ENCODE measurements around the gene ADAMTSL5.
A peak's percentile ranks its signal among the peaks of the same experiment; 100 is the strongest.

ADAMTSL5 gene

GRCh38 chr19:1512671-1513498 is at the start of gene ADAMTSL5:
ADAMTSL5 (minus strand) TSS chr19:1513019; CDS start chr19:1510943, 2,076 bp downstream.
- TF ChIP-seq EZH2phosphoT487 (IDR thresholded peaks at IDR 0.05; ENCODE audit: low read length): no peak
- TF ChIP-seq EZH2 (optimal IDR thresholded peaks at IDR 0.05; ENCODE audit: low read depth, low read length): no peak
- TF ChIP-seq CTCF (IDR thresholded peaks at IDR 0.05; ENCODE audit: low read length): no peak
- Histone ChIP-seq H3K4me3 (ENCODE audit: low read length) (peak within 1 kb of the TSS; percentile 70), H3K9ac (ENCODE audit: low read length) (peak within 1 kb of the TSS; percentile 37; the same call in 1 of the 2 replicates), H3K4me2 (ENCODE audit: low read depth, low read length) (peak within 1 kb of the TSS; percentile 99), H4K20me1 (ENCODE audit: insufficient read depth, low read length) (no peaks in the 10 kb centered on the region), H3F3A (ENCODE audit: insufficient read depth, low read length) (no peaks in the 10 kb centered on the region), H3K36me3 (replicated peaks; ENCODE audit: insufficient read depth, low read length) (no peaks in the 10 kb centered on the region), H3K27me3 (replicated peaks; ENCODE audit: insufficient read depth, low read length) (peaks cover 66% of the 10 kb centered on the region), H3K27ac (ENCODE audit: low read length) (no peak within 1 kb of the TSS), H3K9me2 (replicated peaks; ENCODE audit: insufficient read depth, low read length) (no peaks in the 10 kb centered on the region), H2AFZ (ENCODE audit: low read length) (peak within 1 kb of the TSS; percentile 90), H3K79me2 (ENCODE audit: low read length) (no peaks in the 10 kb centered on the region), H3K9me3 (replicated peaks; ENCODE audit: insufficient read depth, low read length) (no peaks in the 10 kb centered on the region), H3K4me1 (ENCODE audit: low read length) (peaks cover 2% of the 10 kb centered on the region; the same call in 1 of the 2 replicates)
- DNase-seq: peak; percentile 72

- Histone ChIP-seq H2AFZ (ENCODE audit: low read length) (no peak overlapping the region), H4K20me1 (ENCODE audit: insufficient read depth, low read length) (peaks cover 4% of the 10 kb centered on the region; the same call in 1 of the 2 replicates), H3K9me3 (replicated peaks; ENCODE audit: insufficient read depth, low read length) (no peaks in the 10 kb centered on the region), H3K9ac (ENCODE audit: low read length) (no peak overlapping the region), H3F3A (ENCODE audit: insufficient read depth, low read length) (0 out of 2 replicates have a peak, but pooled peaks cover 2% of the 10 kb centered on the region), H3K4me2 (ENCODE audit: low read depth, low read length) (no peak overlapping the region), H3K36me3 (replicated peaks; ENCODE audit: insufficient read depth, low read length) (no peaks in the 10 kb centered on the region), H3K27me3 (replicated peaks; ENCODE audit: insufficient read depth, low read length) (no peaks in the 10 kb centered on the region), H3K79me2 (ENCODE audit: low read length) (peaks cover 20% of the 10 kb centered on the region), H3K4me1 (ENCODE audit: low read length) (no peaks in the 10 kb centered on the region), H3K9me2 (replicated peaks; ENCODE audit: insufficient read depth, low read length) (no peaks in the 10 kb centered on the region), H3K27ac (ENCODE audit: low read length) (no peak overlapping the region), H3K4me3 (ENCODE audit: low read length) (no peak overlapping the region)
- DNase-seq: no peak
- no peak for TF ChIP-seq EZH2 (optimal IDR thresholded peaks at IDR 0.05; ENCODE audit: low read depth, low read length)
- no peak for TF ChIP-seq CTCF (IDR thresholded peaks at IDR 0.05; ENCODE audit: low read length)
- TF ChIP-seq EZH2phosphoT487 (IDR thresholded peaks at IDR 0.05; ENCODE audit: low read length): no peak
Observed at GRCh38 chr19:1561236-1561842, 48.5 kb upstream of the ADAMTSL5 start.

- no peak overlapping the region for H3K4me2 ChIP-seq (ENCODE audit: low read depth, low read length)
- H3K36me3 ChIP-seq (replicated peaks; ENCODE audit: insufficient read depth, low read length): no peaks in the 10 kb centered on the region
- DNase-seq: no peak
Observed at GRCh38 chr19:1560286-1560882, 47.6 kb upstream of the ADAMTSL5 start.

More at GRCh38 chr19:1560286-1560882, 47.6 kb upstream of the ADAMTSL5 start:
- peaks cover 11% of the 10 kb centered on the region; the same call in 1 of the 2 replicates for H3K79me2 ChIP-seq (ENCODE audit: low read length)
- no peak overlapping the region for H3K27ac ChIP-seq (ENCODE audit: low read length)
- no peaks in the 10 kb centered on the region for H3K4me1 ChIP-seq (ENCODE audit: low read length)
- no peak overlapping the region for H3K9ac ChIP-seq (ENCODE audit: low read length)
- H3K4me3 ChIP-seq (ENCODE audit: low read length): no peak overlapping the region
- no peaks in the 10 kb centered on the region for H3K27me3 ChIP-seq (replicated peaks; ENCODE audit: insufficient read depth, low read length)
- H4K20me1 ChIP-seq (ENCODE audit: insufficient read depth, low read length): no peaks in the 10 kb centered on the region
- no peaks in the 10 kb centered on the region for H3F3A ChIP-seq (ENCODE audit: insufficient read depth, low read length)
- no peak overlapping the region for H2AFZ ChIP-seq (ENCODE audit: low read length)
- TF ChIP-seq CTCF (IDR thresholded peaks at IDR 0.05; ENCODE audit: low read length) (no peak), EZH2phosphoT487 (IDR thresholded peaks at IDR 0.05; ENCODE audit: low read length) (no peak), EZH2 (optimal IDR thresholded peaks at IDR 0.05; ENCODE audit: low read depth, low read length) (no peak)
- no peaks in the 10 kb centered on the region for H3K9me3 ChIP-seq (replicated peaks; ENCODE audit: insufficient read depth, low read length)
- H3K9me2 ChIP-seq (replicated peaks; ENCODE audit: insufficient read depth, low read length): no peaks in the 10 kb centered on the region

All from MM.1S (cell line).